ENCODE results near the gene SGK2.

Gene SGK2

DNA sequence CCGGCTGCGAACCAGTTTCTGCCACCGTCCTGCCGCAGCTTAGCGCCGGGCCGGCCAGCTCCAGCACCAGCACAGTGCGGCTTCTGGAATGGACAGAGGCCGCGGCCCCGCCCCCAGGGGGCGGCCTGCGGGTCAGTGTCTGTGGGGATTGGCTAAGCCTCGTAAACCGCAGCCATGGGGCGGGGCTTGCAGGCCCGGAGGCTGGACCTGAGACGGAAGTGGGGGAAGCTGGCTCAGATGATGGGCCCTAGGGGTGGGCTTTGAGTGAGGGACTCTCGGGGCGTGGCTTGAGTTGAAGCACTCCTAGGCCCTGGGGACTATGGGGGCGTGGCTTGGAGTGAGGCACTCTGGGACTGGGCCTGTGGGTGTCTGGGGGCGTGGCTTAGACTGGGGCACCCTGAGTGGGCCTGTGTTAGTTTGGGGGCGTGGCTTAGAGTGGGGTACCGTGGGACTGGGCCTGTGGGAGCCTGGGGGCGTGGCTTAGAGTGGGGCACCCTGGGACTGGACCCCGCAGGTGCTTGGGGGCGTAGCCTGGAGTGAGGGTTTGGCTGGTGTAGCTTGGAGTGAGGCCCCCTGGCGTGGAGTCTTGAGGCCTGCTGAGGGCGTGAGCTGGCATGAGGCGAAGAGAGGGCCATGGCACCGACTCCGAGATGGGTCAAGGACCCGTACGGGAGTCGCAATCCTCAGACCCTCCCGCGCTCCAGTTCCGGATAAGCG, 44.7 kb upstream of the SGK2 start:
- Histone ChIP-seq H3K36me3 (ENCODE audit: control insufficient read depth, low read length) (peaks cover 16% of the 10 kb centered on the region), H3K4me3 (ENCODE audit: low read length) (peak overlapping the region; percentile 78), H3K27ac (ENCODE audit: low read depth, low read length) (no peak overlapping the region; the same call in 1 of the 2 replicates), H3K79me2 (ENCODE audit: control insufficient read depth, low read length) (peaks cover 18% of the 10 kb centered on the region), H3K9me3 (ENCODE audit: control insufficient read depth, insufficient read depth, low read length) (no peaks in the 10 kb centered on the region), H3F3A (ENCODE audit: control insufficient read depth, insufficient read depth) (no peaks in the 10 kb centered on the region), H4K20me1 (ENCODE audit: control insufficient read depth, insufficient read depth, low read depth, low read length) (no peaks in the 10 kb centered on the region), H3K4me1 (ENCODE audit: control insufficient read depth, low read length) (peaks cover 22% of the 10 kb centered on the region), H3K9me2 (replicated peaks; ENCODE audit: control insufficient read depth, low read length) (no peaks in the 10 kb centered on the region), H3K4me2 (ENCODE audit: low read length) (peak overlapping the region; percentile 77), H3K27me3 (ENCODE audit: control insufficient read depth, low read length) (no peaks in the 10 kb centered on the region)
- TF ChIP-seq, protein P1, sequence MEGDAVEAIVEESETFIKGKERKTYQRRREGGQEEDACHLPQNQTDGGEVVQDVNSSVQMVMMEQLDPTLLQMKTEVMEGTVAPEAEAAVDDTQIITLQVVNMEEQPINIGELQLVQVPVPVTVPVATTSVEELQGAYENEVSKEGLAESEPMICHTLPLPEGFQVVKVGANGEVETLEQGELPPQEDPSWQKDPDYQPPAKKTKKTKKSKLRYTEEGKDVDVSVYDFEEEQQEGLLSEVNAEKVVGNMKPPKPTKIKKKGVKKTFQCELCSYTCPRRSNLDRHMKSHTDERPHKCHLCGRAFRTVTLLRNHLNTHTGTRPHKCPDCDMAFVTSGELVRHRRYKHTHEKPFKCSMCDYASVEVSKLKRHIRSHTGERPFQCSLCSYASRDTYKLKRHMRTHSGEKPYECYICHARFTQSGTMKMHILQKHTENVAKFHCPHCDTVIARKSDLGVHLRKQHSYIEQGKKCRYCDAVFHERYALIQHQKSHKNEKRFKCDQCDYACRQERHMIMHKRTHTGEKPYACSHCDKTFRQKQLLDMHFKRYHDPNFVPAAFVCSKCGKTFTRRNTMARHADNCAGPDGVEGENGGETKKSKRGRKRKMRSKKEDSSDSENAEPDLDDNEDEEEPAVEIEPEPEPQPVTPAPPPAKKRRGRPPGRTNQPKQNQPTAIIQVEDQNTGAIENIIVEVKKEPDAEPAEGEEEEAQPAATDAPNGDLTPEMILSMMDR (IDR thresholded peaks at IDR 0.05; ENCODE audit: low read depth, low read length, poor library complexity, severe bottlenecking): peak; percentile 48
- TF ChIP-seq EZH2phosphoT487 (IDR thresholded peaks at IDR 0.05; ENCODE audit: borderline replicate concordance, low read length): no peak

GRCh38 chr20:43514648-43514999, 44.2 kb upstream of the SGK2 start:
- Histone ChIP-seq H3K79me2 (ENCODE audit: control insufficient read depth, low read length) (peaks cover 18% of the 10 kb centered on the region), H3K4me3 (ENCODE audit: low read length) (peak overlapping the region; percentile 71), H3K36me3 (ENCODE audit: control insufficient read depth, low read length) (peaks cover 16% of the 10 kb centered on the region), H3K4me2 (ENCODE audit: low read length) (peak overlapping the region; percentile 77), H3K27ac (ENCODE audit: low read depth, low read length) (no peak overlapping the region; the same call in 1 of the 2 replicates), H4K20me1 (ENCODE audit: control insufficient read depth, insufficient read depth, low read depth, low read length) (no peaks in the 10 kb centered on the region), H3F3A (ENCODE audit: control insufficient read depth, insufficient read depth) (no peaks in the 10 kb centered on the region), H3K4me1 (ENCODE audit: control insufficient read depth, low read length) (peaks cover 22% of the 10 kb centered on the region), H3K9me3 (ENCODE audit: control insufficient read depth, insufficient read depth, low read length) (no peaks in the 10 kb centered on the region), H3K27me3 (ENCODE audit: control insufficient read depth, low read length) (no peaks in the 10 kb centered on the region), H3K9me2 (replicated peaks; ENCODE audit: control insufficient read depth, low read length) (no peaks in the 10 kb centered on the region)
- no peak for TF ChIP-seq EZH2phosphoT487 (IDR thresholded peaks at IDR 0.05; ENCODE audit: borderline replicate concordance, low read length)
- TF ChIP-seq, protein P1 (IDR thresholded peaks at IDR 0.05; ENCODE audit: low read depth, low read length, poor library complexity, severe bottlenecking): no peak

DNA sequence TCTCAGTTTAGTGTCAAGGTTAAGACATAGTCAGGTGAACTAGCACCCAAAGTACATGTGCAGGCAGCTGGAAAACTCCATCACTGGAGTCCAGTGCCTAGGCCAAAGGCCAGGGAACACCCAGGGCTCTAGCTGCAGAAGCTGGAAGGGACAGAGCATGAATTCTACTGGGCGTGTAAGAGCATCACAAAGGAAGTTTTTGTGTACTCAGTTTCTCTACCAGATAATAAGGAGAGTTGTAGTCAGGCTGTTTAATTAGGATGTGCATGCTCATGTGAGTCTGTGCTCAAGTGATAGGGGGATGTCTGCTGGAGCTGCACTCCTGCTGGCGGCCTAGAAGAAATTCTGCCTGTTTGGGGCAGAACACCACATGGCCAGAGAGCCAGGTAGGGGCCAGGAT, 43.2 kb upstream of the SGK2 start:
- no peaks in the 10 kb centered on the region for H3K27me3 ChIP-seq (ENCODE audit: control insufficient read depth, low read length)
- peaks cover 18% of the 10 kb centered on the region for H3K79me2 ChIP-seq (ENCODE audit: control insufficient read depth, low read length)
- H3K4me1 ChIP-seq (ENCODE audit: control insufficient read depth, low read length): peaks cover 22% of the 10 kb centered on the region
- H3K4me2 ChIP-seq (ENCODE audit: low read length): peak overlapping the region; percentile 77
- no peaks in the 10 kb centered on the region for H3F3A ChIP-seq (ENCODE audit: control insufficient read depth, insufficient read depth)
- no peaks in the 10 kb centered on the region for H3K9me3 ChIP-seq (ENCODE audit: control insufficient read depth, insufficient read depth, low read length)
- H3K27ac ChIP-seq (ENCODE audit: low read depth, low read length): no peak overlapping the region
- peak overlapping the region; percentile 71 for H3K4me3 ChIP-seq (ENCODE audit: low read length)
- TF ChIP-seq EZH2phosphoT487 (IDR thresholded peaks at IDR 0.05; ENCODE audit: borderline replicate concordance, low read length): no peak
- TF ChIP-seq, protein P1 (IDR thresholded peaks at IDR 0.05; ENCODE audit: low read depth, low read length, poor library complexity, severe bottlenecking): no peak
- H4K20me1 ChIP-seq (ENCODE audit: control insufficient read depth, insufficient read depth, low read depth, low read length): no peaks in the 10 kb centered on the region
- peaks cover 16% of the 10 kb centered on the region for H3K36me3 ChIP-seq (ENCODE audit: control insufficient read depth, low read length)
- H3K9me2 ChIP-seq (replicated peaks; ENCODE audit: control insufficient read depth, low read length): no peaks in the 10 kb centered on the region

Measured in DOHH2 (cell line).